Fibroblast of skin of scalp (primary cell): ENCODE data around the gene KRT72. TPM values are rescaled to one million over a fixed set of nuclear protein-coding genes. Genes with fewer than 3 reads are reported as not detected.

Experiments
- DNase-seq: peaks from one replicate; pipeline ENCODE4 v3.0.0-alpha.2; 2013
- polyA plus RNA-seq, 2 experiments: library from polyadenylated mRNA; unstranded; fragments of 120-200 nt; gene quantifications; one replicate each; pipeline ENCODE4 v1.2.1, GENCODE V29; 2013; ENCODE audit not compliant: insufficient read length in 2 of 2

Gene KRT72
- polyA plus RNA-seq (2013, experiment 1 of 2; ENCODE audit: insufficient read length) = not detected
- not detected for polyA plus RNA-seq (2013, experiment 2 of 2; ENCODE audit: insufficient read length)

- no peak for DNase-seq
Observed at GRCh38 chr12:52600941-52601481, at the start of gene KRT72. Gene KRT72 (minus strand): TSS chr12:52601463. CDS start chr12:52601452, 11 bp downstream.

DNA sequence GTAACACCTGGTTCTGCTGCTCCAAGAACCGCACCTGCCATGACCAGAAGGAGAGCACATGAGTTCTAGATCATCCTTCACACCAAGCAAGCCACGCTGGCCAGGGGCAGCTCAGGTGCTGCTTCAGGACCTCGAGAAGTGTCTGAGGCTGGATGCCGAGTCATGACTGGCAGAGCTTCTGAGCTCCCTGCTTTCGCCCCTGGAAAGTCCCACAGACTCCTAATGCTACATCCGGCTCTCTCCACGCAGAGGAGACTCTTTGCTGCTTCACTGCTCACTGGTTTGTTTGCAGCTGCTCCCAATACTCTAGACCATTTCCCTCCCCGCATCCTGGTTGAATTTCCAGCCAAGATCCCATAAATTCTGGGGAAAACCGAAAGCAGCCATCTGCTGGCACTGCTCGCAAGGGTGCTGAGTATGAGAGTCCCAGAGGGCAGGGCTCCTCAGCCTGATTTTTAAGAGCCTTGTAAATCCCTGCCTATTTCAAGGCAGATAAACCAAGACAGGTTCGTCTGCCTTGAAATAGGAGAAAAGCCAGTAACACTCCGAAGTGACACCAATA, 49.3 kb upstream of the KRT72 start:
- DNase-seq = no peak

- DNase-seq = no peak
Observed at GRCh38 chr12:52649066-52649465, 47.8 kb upstream of the KRT72 start.

DNA sequence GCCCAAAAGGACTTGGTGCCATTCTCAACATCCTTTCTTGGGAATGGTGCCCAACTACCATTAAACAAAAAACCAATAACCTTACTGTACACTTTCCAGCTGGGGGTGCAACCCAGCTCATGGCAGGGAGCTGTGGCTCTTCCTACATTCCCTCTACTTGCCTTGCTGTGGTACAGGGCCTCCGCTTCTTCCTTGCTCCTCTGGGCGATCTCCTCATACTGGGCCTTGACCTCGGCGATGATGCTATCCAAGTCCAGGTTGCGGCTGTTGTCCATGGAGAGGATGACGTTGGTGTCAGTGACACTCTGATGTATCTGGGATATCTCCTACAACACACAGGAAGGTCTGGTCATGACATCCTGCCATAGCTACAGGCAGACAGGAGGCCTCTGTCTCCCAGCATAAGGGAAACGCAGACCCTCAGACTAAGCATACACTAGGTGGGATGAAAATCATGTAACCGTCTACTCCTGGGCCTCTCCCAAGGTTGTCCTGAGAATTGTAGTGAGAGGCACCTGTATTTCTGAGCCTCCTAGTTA, 46.8 kb upstream of the KRT72 start:
- no peak for DNase-seq

- DNase-seq = no peak
Observed at GRCh38 chr12:52647601-52648000, 46.3 kb upstream of the KRT72 start.

GRCh38 chr12:52646613-52647012, 45.4 kb upstream of the KRT72 start:
- no peak for DNase-seq

GRCh38 chr12:52645982-52646381, 44.7 kb upstream of the KRT72 start:
- DNase-seq = no peak

DNA sequence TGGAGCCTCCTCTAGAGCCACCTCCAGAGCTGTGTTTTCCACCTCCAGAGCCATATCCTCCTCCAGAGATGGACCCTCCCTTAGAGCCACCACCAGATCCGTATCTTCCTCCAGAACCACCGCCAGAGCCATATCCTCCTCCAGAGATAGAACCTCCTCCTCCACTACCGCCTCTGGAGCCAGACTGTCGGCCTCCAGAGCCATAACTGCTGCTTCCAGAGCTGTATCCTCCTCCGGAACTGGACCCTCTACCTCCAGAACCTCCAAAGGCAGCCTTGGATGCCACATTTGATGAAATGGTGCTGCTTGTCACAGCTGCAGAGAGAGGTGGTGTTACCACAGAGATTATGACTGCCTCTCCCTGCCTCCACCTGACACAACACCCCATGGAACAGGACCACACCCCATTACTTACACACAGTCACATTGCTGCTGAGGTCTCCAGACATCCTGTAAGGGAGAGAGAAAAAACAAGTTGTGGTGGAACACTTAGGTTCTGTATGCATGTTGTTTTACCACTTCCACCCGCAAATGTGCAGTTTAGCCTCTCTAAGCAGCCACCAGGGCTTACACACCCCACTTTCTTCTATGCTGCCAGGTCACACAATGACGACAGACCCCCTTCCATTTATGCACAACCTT, 44.0 kb upstream of the KRT72 start:
- DNase-seq = no peak

- no peak for DNase-seq
Observed at GRCh38 chr12:52644078-52644415, 42.8 kb upstream of the KRT72 start.

GRCh38 chr12:52643233-52644077, 42.2 kb upstream of the KRT72 start:
- no peak for DNase-seq

DNA sequence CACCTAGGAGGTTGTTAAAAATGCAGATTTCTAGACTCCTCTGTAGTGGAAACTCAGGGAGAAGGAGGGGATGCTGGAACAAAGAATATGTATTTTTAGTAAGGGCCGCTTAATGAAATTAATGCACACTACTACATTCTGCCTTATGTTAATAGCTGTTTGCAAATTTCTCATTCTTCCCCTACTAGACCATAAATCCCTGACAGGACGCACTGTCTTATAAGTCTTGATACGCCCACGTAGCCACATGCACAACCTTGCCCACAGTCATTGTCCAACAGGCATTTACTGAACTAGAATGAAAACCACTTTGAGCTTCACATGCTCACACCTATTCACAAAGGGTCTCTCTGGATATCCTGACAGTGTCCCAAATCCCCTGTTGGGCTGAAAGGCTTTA, 40.2 kb upstream of the KRT72 start:
- DNase-seq = no peak

GRCh38 chr12:52637299-52637698, 36.0 kb upstream of the KRT72 start:
- DNase-seq = no peak

- DNase-seq = no peak
Observed at GRCh38 chr12:52636592-52637258, 35.5 kb upstream of the KRT72 start.

GRCh38 chr12:52636189-52636588, 34.9 kb upstream of the KRT72 start:
- DNase-seq = no peak

GRCh38 chr12:52634266-52635056, 33.2 kb upstream of the KRT72 start:
- DNase-seq = no peak

GRCh38 chr12:52633383-52633782, 32.1 kb upstream of the KRT72 start:
- DNase-seq = no peak

GRCh38 chr12:52632656-52633055, 31.4 kb upstream of the KRT72 start:
- DNase-seq = no peak

- DNase-seq = no peak
Observed at GRCh38 chr12:52631676-52632459, 30.6 kb upstream of the KRT72 start.

- no peak for DNase-seq
Observed at GRCh38 chr12:52631264-52631663, 30.0 kb upstream of the KRT72 start.

GRCh38 chr12:52630599-52631200, 29.4 kb upstream of the KRT72 start:
- DNase-seq = no peak
